Measurements from ENCODE around the gene SPATA6.

The SPATA6 gene

DNA sequence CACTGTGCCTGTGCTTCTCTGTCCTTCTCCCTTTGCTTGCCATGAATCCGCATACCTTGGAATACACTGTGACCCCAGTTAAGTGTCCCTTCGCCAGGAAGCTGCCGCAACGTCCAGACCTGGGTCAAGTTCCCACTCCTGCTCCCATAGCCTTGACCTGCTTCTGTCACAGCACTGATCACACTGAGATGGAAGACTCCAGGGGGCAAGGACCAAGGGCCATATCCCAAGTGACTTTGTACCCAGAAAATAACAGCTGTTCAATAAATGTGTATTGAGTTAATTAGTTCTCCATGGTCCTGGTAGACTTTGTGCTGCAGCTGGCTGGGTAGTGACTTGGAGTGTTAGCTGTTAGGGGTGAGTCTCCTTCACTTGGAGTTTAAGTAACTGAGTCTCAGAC lies 223.6 kb downstream of the SPATA6 start:
- DNase-seq, result no peak

DNA sequence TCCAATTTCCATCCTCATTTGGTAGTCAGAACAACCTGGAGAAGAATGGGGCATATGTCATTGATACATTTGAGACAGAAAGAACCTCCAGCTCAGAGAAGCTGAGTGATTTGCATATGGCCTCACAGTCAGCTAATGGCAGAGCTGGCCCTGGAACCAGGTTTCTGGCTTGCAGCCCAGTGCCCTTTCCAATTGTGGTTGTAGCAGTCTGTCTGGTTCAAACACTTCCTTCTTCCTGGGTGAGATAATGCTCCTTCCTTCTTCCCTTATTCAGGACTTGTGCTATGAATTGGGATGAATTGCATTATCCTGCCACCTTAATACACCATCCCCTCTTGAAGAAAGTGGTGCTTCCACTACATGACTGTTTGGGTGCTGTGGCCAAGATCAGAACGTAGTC lies 225.3 kb downstream of the SPATA6 start:
- DNase-seq, result no peak

Data from SHP77 treated with DMSO at 0.1 percent for 48 hours (cell line).